PC-9 (cell line): Measurements from ENCODE around the gene GRIN2A. TPM values are rescaled to one million over a fixed set of nuclear protein-coding genes. Genes with fewer than 3 reads are reported as not detected.

Source experiments
- BruUV-seq: library from RNA; stranded (reverse); fragments of 400-500 nt; replicated peaks from 2 replicates; lab custom pipeline; 2021; lab: Mats Ljungman, UMichigan
- CTCF ChIA-PET: fragments of 300-600 bp; sonication (Branson Sonifier 250); formaldehyde crosslinking; loops from one replicate; lab custom pipeline; 2022; ENCODE audit warnings: antibody characterized with exemption; lab: Charles Lee
- POLR2A ChIA-PET: fragments of 300-600 bp; sonication (Branson Sonifier 250); formaldehyde crosslinking; loops from one replicate; lab custom pipeline; 2022; ENCODE audit warnings: antibody characterized with exemption; ENCODE audit not compliant: unreplicated experiment; lab: Charles Lee
- DNase-seq, 2 experiments: peaks; one replicate each; pipeline versions ENCODE4 v3.0.0 to v3.0.0-alpha.2; 2015 to 2022; ENCODE audit warnings: mixed read lengths in 1 of 2
- H2AFZ ChIP-seq: fragments of 200-600 bp; sonication (generic); 2 replicates; pipeline ENCODE4 v1.8.1; 2017; ENCODE audit warnings: antibody characterized with exemption
- H3F3A ChIP-seq: fragments of 200-600 bp; sonication (generic); 2 replicates; pipeline ENCODE4 v1.8.1; 2017; ENCODE audit warnings: antibody characterized with exemption, mild to moderate bottlenecking, low read depth; ENCODE audit not compliant: insufficient read depth
- H3K27ac ChIP-seq: fragments of 200-600 bp; sonication (generic); 2 replicates; pipeline ENCODE4 v1.6.1; 2016; ENCODE audit warnings: mixed run types
- H3K27me3 ChIP-seq: fragments of 200-600 bp; sonication (generic); 2 replicates; pipeline ENCODE4 v1.6.1; 2016; ENCODE audit warnings: low read depth, mixed run types; ENCODE audit not compliant: insufficient read depth
- H3K36me3 ChIP-seq: fragments of 200-600 bp; sonication (generic); 2 replicates; pipeline ENCODE4 v1.6.1; 2016; ENCODE audit warnings: low read depth, mixed run types
- H3K4me1 ChIP-seq: fragments of 200-600 bp; sonication (generic); replicated peaks from 2 replicates; pipeline ENCODE4 v1.6.1; 2016; ENCODE audit warnings: mixed run types; ENCODE audit not compliant: insufficient read depth
- H3K4me2 ChIP-seq: fragments of 200-600 bp; sonication (generic); 2 replicates; pipeline ENCODE4 v1.6.1; 2017; ENCODE audit warnings: mixed run types
- H3K4me3 ChIP-seq: fragments of 200-600 bp; sonication (generic); 2 replicates; pipeline ENCODE4 v1.6.1; 2016; ENCODE audit warnings: mixed run types
- H3K79me2 ChIP-seq: fragments of 200-600 bp; sonication (generic); 2 replicates; pipeline ENCODE4 v1.6.1; 2017; ENCODE audit warnings: low read depth, mixed run types
- H3K9me2 ChIP-seq: fragments of 200-600 bp; sonication (generic); 2 replicates; pipeline ENCODE4 v1.8.1; 2017; ENCODE audit warnings: mild to moderate bottlenecking; ENCODE audit not compliant: insufficient read depth
- H3K9me3 ChIP-seq: fragments of 200-600 bp; sonication (generic); 2 replicates; pipeline ENCODE4 v1.8.1; 2016; ENCODE audit warnings: low read depth; ENCODE audit not compliant: insufficient read depth
- H4K20me1 ChIP-seq: fragments of 200-600 bp; sonication (generic); 2 replicates; pipeline ENCODE4 v1.8.1; 2017; ENCODE audit not compliant: insufficient read depth
- EZH2 ChIP-seq: fragments of 200-600 bp; sonication (generic); IDR thresholded peaks from 2 replicates; pipeline ENCODE4 v1.8.0; 2017; ENCODE audit warnings: antibody characterized with exemption, low read depth
- intact Hi-C: fragments of 100-400 bp; cut with micrococcal nuclease; formaldehyde crosslinking; loops from one replicate; pipeline ENCODE4 v1.10.0; 2022; ENCODE audit not compliant: unreplicated experiment
- total RNA-seq: library from RNA; stranded (reverse); gene quantifications from 2 replicates; pipeline ENCODE4 v1.2.3, GENCODE V29; 2021
- TF ChIP-seq, protein P1 (sequence below): fragments of 200-600 bp; sonication (generic); conservative IDR thresholded peaks from 2 replicates; pipeline ENCODE4 v1.6.1; 2017; ENCODE audit warnings: mixed run types, antibody characterized with exemption, mild to moderate bottlenecking, moderate library complexity

The GRIN2A gene
- total RNA-seq, 1 experiment from 2014 or later = not detected

DNA sequence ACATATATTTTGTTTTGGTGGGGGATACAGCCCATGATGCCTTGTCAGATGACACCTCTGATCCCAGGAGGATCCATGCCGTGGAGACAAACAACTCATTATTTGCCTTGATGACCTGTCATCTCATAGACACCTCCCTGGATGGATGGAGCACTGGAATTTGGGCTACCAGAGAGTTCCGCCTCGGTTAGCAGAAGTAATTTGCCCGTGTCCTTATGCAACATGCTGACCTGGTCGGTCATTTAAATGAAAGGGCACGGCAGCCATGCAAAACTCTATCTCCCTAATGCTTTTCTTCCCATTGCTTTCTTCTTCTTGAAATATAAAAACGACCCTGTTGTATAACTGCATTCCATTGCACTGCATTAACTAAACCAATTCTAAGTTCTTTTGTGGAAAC lies 145.3 kb downstream of the GRIN2A start:
- H3K4me3 ChIP-seq = no peak overlapping the region
- ChIA-PET CTCF (no interaction called here), POLR2A (no interaction called here)
- H3K36me3 ChIP-seq = no peaks in the 10 kb centered on the region
- peaks cover 43% of the 10 kb centered on the region for H3K27me3 ChIP-seq
- no peaks in the 10 kb centered on the region for H3K4me1 ChIP-seq
- no peak overlapping the region for H3K27ac ChIP-seq
- no peaks in the 10 kb centered on the region for H4K20me1 ChIP-seq
- H3K9me3 ChIP-seq = no peaks in the 10 kb centered on the region
- H3K4me2 ChIP-seq = no peak overlapping the region
- H3F3A ChIP-seq = no peaks in the 10 kb centered on the region
- intact Hi-C loops = no loop called here
- H3K79me2 ChIP-seq = no peaks in the 10 kb centered on the region
- H2AFZ ChIP-seq = no peak overlapping the region
- no TSS peak for BruUV-seq
- no peak for TF ChIP-seq EZH2
- TF ChIP-seq, protein P1, sequence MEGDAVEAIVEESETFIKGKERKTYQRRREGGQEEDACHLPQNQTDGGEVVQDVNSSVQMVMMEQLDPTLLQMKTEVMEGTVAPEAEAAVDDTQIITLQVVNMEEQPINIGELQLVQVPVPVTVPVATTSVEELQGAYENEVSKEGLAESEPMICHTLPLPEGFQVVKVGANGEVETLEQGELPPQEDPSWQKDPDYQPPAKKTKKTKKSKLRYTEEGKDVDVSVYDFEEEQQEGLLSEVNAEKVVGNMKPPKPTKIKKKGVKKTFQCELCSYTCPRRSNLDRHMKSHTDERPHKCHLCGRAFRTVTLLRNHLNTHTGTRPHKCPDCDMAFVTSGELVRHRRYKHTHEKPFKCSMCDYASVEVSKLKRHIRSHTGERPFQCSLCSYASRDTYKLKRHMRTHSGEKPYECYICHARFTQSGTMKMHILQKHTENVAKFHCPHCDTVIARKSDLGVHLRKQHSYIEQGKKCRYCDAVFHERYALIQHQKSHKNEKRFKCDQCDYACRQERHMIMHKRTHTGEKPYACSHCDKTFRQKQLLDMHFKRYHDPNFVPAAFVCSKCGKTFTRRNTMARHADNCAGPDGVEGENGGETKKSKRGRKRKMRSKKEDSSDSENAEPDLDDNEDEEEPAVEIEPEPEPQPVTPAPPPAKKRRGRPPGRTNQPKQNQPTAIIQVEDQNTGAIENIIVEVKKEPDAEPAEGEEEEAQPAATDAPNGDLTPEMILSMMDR = no peak
- H3K9me2 ChIP-seq = no peaks in the 10 kb centered on the region
- DNase-seq = no peak

DNA sequence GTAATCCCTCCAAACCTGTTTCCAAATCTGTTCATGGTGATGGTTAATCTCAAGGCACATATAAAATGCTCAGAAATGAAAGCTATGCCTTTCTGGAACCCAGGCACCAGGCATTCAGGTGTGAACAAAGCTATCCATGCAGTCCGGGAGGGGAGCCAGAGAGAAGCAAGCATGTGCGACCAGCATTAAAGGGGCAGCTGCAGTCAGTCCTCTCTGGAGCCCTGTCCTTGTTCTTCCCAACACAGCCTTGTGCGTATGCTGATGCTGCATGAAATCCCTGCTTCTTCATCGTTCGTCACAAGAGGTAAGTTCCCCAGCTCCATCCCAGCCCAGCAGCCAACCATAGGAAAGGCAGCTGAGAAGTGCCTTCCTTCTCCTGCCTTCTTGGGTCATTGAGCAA lies 148.7 kb downstream of the GRIN2A start:
- ChIA-PET POLR2A (no interaction called here), CTCF (no interaction called here)
- Histone ChIP-seq H3K4me2 (no peak overlapping the region), H3K4me3 (no peak overlapping the region), H3K9me3 (no peaks in the 10 kb centered on the region), H3K36me3 (no peaks in the 10 kb centered on the region), H3F3A (no peaks in the 10 kb centered on the region), H3K4me1 (no peaks in the 10 kb centered on the region), H3K27me3 (peaks cover 51% of the 10 kb centered on the region), H2AFZ (no peak overlapping the region), H3K27ac (no peak overlapping the region), H3K9me2 (no peaks in the 10 kb centered on the region), H3K79me2 (no peaks in the 10 kb centered on the region), H4K20me1 (no peaks in the 10 kb centered on the region)
- no TSS peak for BruUV-seq
- TF ChIP-seq, protein P1 = no peak
- no peak for TF ChIP-seq EZH2
- intact Hi-C loops = no loop called here
- no peak for DNase-seq

DNA sequence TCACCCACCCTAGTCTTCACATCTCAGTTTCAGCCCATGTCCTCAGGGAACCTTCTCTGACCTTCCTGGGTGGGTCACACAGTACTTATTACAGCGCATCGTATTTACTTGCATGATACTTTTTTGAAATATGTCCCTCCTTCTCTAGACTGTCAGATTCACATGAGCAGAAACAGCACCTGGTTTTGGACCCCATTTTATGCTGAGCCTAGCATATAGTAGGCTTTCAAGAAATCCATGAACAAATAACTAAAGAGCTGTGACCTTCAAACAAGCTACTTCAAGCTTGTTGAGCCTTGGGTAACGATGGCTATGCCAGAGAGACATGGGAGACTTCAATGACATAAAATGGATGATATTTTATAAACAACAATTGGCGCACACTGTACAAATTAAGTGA lies 150.3 kb downstream of the GRIN2A start:
- Histone ChIP-seq H3K4me3 (no peak overlapping the region), H3K36me3 (no peaks in the 10 kb centered on the region), H3K9me2 (no peaks in the 10 kb centered on the region), H3K4me1 (no peaks in the 10 kb centered on the region), H3F3A (no peaks in the 10 kb centered on the region), H4K20me1 (no peaks in the 10 kb centered on the region), H3K27ac (no peak overlapping the region), H3K4me2 (no peak overlapping the region), H2AFZ (no peak overlapping the region), H3K27me3 (peaks cover 44% of the 10 kb centered on the region), H3K79me2 (no peaks in the 10 kb centered on the region), H3K9me3 (no peaks in the 10 kb centered on the region)
- CTCF ChIA-PET = no interaction called here
- intact Hi-C loops = no loop called here
- POLR2A ChIA-PET = no interaction called here
- no TSS peak for BruUV-seq
- no peak for DNase-seq
- TF ChIP-seq, protein P1 = no peak
- no peak for TF ChIP-seq EZH2
